ENCODE measurements around the gene PTPN20.

The PTPN20 gene

GRCh38 chr10:47049906-47050305 lies 138.7 kb downstream of the PTPN20 start:
- no peak for DNase-seq

DNA sequence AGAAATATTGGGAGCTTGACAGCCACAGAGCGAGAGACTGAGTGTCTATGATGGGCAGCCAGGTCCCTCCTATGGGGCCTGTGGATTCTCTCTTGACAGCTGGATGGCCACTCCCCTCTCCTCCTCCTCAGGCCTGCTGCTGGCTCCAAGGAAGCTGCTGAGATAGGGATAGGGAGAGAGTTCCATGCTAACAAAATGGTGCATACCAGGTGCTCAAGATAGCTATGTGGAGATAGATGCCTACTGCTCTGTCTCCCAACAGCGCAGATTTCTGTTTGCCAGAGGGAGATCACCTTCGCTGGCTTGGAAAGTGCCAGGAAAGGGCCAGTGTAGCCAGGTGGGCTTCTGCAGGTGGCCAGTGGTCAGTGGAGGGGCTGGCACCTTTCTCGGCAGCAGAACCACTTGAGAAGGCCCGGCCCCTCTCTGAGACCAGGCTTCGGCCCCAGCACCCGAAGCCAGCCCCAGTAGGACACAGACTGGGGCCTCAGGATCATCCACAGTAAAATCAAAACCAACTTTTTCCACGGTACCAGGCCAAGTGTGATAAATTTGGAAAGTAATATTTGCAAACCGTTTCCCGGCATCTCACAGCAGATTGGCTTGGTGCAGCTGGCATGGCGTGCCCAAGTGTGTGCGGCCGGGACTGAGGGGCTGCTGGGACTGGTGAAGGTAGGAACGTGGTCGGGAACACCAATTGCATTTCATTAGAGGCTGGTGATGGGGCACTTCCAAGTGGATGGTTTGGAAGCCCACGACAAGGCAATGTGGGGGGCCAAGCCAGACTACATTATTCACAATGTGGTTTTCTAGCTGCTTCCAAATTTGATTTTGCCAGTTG lies 139.6 kb downstream of the PTPN20 start:
- DNase-seq: no peak

GRCh38 chr10:47051741-47052238 lies 140.6 kb downstream of the PTPN20 start:
- DNase-seq: no peak

All from stimulated activated naive CD4-positive, alpha-beta T cell treated with Interleukin-2 at 50 U/mL for 16 hours (primary cell).